OCI-LY3 (cell line): ENCODE measurements around the gene APPL2.

Experiments
- H2AFZ ChIP-seq: fragments of 200-600, 300-600 bp; shearing (Covaris generic); 2 replicates; pipeline ENCODE4 v1.6.0; 2014; ENCODE audit warnings: antibody characterized with exemption, low read depth, low read length
- H3K27ac ChIP-seq: fragments of 200-600, 300-600 bp; sonication (generic); 2 replicates; pipeline ENCODE4 v1.5.1; 2014; ENCODE audit warnings: mild to moderate bottlenecking, low read length, moderate library complexity, mixed read lengths
- H3K27me3 ChIP-seq: fragments of 200-600, 300-600 bp; sonication (generic); 2 replicates; pipeline ENCODE4 v1.6.1; 2014; ENCODE audit warnings: low read depth, low read length, mixed read lengths
- H3K36me3 ChIP-seq: fragments of 200-600, 300-600 bp; sonication (generic); replicated peaks from 2 replicates; pipeline ENCODE3; 2014; ENCODE audit warnings: low read depth, low read length, mixed read lengths
- H3K4me1 ChIP-seq: fragments of 300-600, 200-600 bp; sonication (generic); 2 replicates; pipeline ENCODE4 v1.6.1; 2014; ENCODE audit warnings: low read length, mixed read lengths
- H3K4me2 ChIP-seq: fragments of 200-600, 300-600 bp; sonication (generic); 2 replicates; pipeline ENCODE4 v1.6.1; 2014; ENCODE audit warnings: low read length, mixed read lengths
- H3K4me3 ChIP-seq: fragments of 300-600, 200-600 bp; sonication (generic); 2 replicates; pipeline ENCODE4 v1.5.1; 2014; ENCODE audit warnings: antibody characterized with exemption, mild to moderate bottlenecking, low read length, moderate library complexity
- H3K79me2 ChIP-seq: fragments of 300-600, 200-600 bp; shearing (Covaris generic); 2 replicates; pipeline ENCODE4 v1.6.1; 2014; ENCODE audit warnings: mild to moderate bottlenecking, low read length, mixed read lengths
- H3K9ac ChIP-seq: fragments of 300-600, 200-600 bp; shearing (Covaris generic); 2 replicates; pipeline ENCODE4 v1.6.0; 2014; ENCODE audit warnings: mild to moderate bottlenecking, low read length, moderate library complexity
- H3K9me3 ChIP-seq: fragments of 200-600, 300-600 bp; shearing (Covaris generic); 2 replicates; pipeline ENCODE4 v1.6.1; 2014; ENCODE audit warnings: low read length, mixed read lengths; ENCODE audit not compliant: insufficient read depth
- H4K20me1 ChIP-seq: fragments of 200-600, 300-600 bp; sonication (generic); 2 replicates; pipeline ENCODE4 v1.6.1; 2016; ENCODE audit warnings: low read length, mixed read lengths; ENCODE audit not compliant: insufficient read depth
- EZH2phosphoT487 ChIP-seq: fragments of 200-600 bp; shearing (Covaris generic); IDR thresholded peaks from 2 replicates; pipeline ENCODE4 v1.6.1; 2018; ENCODE audit warnings: antibody characterized with exemption, mixed run types, low read depth
- TF ChIP-seq, protein P1 (sequence below): fragments of 200-600, 300-600 bp; sonication (generic); IDR thresholded peaks from 2 replicates; pipeline ENCODE4 v1.5.1; 2014; ENCODE audit warnings: antibody characterized with exemption, low read length, low read depth

Gene APPL2

DNA sequence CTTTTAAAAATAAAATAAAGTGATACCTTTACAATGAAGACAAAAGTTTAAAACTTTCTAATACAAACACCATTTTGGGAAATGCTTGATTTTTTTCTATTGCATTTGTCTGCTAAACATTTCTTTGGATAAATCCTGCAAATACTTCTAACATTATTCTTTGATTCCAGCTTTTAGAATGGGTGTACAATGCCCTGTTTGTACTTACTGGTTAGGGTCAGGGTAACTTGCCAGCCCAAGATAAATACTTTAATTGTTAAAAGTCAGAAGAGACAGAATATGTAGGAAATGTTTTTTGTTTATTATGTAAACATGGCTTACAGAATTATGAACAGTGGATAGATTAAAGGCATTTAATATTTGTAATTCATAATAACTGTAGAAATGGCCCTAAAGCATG is 68.0 kb downstream of the APPL2 start:
- TF ChIP-seq, protein P1, sequence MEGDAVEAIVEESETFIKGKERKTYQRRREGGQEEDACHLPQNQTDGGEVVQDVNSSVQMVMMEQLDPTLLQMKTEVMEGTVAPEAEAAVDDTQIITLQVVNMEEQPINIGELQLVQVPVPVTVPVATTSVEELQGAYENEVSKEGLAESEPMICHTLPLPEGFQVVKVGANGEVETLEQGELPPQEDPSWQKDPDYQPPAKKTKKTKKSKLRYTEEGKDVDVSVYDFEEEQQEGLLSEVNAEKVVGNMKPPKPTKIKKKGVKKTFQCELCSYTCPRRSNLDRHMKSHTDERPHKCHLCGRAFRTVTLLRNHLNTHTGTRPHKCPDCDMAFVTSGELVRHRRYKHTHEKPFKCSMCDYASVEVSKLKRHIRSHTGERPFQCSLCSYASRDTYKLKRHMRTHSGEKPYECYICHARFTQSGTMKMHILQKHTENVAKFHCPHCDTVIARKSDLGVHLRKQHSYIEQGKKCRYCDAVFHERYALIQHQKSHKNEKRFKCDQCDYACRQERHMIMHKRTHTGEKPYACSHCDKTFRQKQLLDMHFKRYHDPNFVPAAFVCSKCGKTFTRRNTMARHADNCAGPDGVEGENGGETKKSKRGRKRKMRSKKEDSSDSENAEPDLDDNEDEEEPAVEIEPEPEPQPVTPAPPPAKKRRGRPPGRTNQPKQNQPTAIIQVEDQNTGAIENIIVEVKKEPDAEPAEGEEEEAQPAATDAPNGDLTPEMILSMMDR, result no peak
- no peak for TF ChIP-seq EZH2phosphoT487
- peaks cover 54% of the 10 kb centered on the region for H3K36me3 ChIP-seq
- no peak overlapping the region for H3K4me3 ChIP-seq
- H3K79me2 ChIP-seq, result no peaks in the 10 kb centered on the region
- H3K4me1 ChIP-seq, result no peaks in the 10 kb centered on the region
- H4K20me1 ChIP-seq, result no peaks in the 10 kb centered on the region
- H2AFZ ChIP-seq, result no peak overlapping the region
- no peaks in the 10 kb centered on the region for H3K9me3 ChIP-seq
- no peak overlapping the region for H3K27ac ChIP-seq
- no peak overlapping the region for H3K9ac ChIP-seq
- no peak overlapping the region for H3K4me2 ChIP-seq
- H3K27me3 ChIP-seq, result no peaks in the 10 kb centered on the region

DNA sequence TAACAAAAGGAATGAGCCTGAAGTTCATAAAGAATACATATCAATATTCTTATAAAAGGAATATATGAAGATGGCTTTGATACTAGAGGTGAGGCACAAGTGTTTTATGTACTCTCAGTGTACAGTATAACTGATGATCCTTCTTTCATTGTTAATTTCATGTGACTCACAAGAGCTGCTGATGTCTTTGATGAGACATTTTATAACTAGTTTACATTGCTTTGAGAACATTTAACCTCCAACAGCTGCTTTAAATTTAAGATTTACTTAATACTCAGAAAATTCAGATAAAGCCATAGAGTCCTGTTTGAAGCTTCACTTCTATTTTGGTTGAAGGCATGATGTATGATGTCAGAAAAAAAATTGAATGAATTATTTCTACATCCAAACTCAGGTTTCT is 68.6 kb downstream of the APPL2 start:
- Histone ChIP-seq H3K36me3 (peaks cover 55% of the 10 kb centered on the region), H3K9ac (no peak overlapping the region), H3K4me3 (no peak overlapping the region), H3K4me1 (no peaks in the 10 kb centered on the region), H3K9me3 (no peaks in the 10 kb centered on the region), H4K20me1 (no peaks in the 10 kb centered on the region), H3K27me3 (no peaks in the 10 kb centered on the region), H3K27ac (no peak overlapping the region), H3K4me2 (no peak overlapping the region), H3K79me2 (no peaks in the 10 kb centered on the region), H2AFZ (no peak overlapping the region)
- TF ChIP-seq EZH2phosphoT487, result no peak
- TF ChIP-seq, protein P1, result no peak

DNA sequence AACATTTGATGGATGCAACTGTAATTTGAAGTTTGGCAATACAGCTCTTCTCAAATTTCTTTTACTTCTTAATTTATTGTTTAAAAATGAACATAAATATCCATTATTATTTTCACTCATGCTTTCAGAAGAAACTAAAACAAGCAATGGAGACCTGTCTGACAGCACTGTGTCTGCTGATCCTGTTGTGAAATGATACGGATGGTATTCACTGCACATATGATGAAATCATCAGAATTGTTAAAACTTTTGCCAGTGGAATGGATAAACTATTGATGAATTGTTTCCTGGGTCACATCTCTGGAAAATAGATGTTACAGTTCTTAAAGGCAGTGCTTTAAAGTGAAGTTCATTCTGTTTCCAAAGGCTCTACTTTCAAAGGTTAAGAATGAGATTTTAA is 69.2 kb downstream of the APPL2 start:
- Histone ChIP-seq H3K36me3 (peaks cover 57% of the 10 kb centered on the region), H2AFZ (no peak overlapping the region), H3K27me3 (no peaks in the 10 kb centered on the region), H3K27ac (no peak overlapping the region), H3K9me3 (no peaks in the 10 kb centered on the region), H3K4me2 (no peak overlapping the region), H4K20me1 (no peaks in the 10 kb centered on the region), H3K4me3 (no peak overlapping the region), H3K9ac (no peak overlapping the region), H3K79me2 (no peaks in the 10 kb centered on the region), H3K4me1 (no peaks in the 10 kb centered on the region)
- no peak for TF ChIP-seq EZH2phosphoT487
- TF ChIP-seq, protein P1, result no peak

DNA sequence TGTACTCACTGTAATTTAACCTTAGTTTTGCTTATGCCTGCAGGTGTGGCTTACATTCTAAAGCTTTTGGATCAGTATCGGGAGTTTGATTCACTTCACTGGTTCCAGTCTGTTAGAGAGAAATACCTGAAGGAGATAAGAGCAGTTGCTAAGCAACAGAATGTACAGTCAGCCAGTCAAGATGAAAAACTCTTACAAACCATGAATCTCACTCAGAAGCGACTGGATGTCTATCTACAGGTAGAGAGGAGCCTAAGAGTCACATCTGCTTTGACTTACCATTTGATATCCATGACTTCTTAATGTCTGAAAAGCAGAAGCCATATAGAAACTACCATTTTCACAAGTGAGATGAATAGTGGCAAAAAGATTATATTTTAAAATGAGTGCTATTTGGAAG is 71.9 kb downstream of the APPL2 start:
- no peaks in the 10 kb centered on the region for H4K20me1 ChIP-seq
- no peak overlapping the region for H3K27ac ChIP-seq
- no peak overlapping the region for H3K9ac ChIP-seq
- no peaks in the 10 kb centered on the region for H3K4me1 ChIP-seq
- no peaks in the 10 kb centered on the region for H3K79me2 ChIP-seq
- no peak overlapping the region for H2AFZ ChIP-seq
- H3K4me2 ChIP-seq, result no peak overlapping the region
- H3K36me3 ChIP-seq, result peaks cover 57% of the 10 kb centered on the region
- TF ChIP-seq, protein P1, result no peak
- TF ChIP-seq EZH2phosphoT487, result no peak
- no peaks in the 10 kb centered on the region for H3K9me3 ChIP-seq
- H3K27me3 ChIP-seq, result no peaks in the 10 kb centered on the region
- no peak overlapping the region for H3K4me3 ChIP-seq
